ENCODE measurements around the gene TBCA.

GRCh38 chr5:77743181-77743580, 33.0 kb downstream of the TBCA start:
- TF ChIP-seq, protein P1, sequence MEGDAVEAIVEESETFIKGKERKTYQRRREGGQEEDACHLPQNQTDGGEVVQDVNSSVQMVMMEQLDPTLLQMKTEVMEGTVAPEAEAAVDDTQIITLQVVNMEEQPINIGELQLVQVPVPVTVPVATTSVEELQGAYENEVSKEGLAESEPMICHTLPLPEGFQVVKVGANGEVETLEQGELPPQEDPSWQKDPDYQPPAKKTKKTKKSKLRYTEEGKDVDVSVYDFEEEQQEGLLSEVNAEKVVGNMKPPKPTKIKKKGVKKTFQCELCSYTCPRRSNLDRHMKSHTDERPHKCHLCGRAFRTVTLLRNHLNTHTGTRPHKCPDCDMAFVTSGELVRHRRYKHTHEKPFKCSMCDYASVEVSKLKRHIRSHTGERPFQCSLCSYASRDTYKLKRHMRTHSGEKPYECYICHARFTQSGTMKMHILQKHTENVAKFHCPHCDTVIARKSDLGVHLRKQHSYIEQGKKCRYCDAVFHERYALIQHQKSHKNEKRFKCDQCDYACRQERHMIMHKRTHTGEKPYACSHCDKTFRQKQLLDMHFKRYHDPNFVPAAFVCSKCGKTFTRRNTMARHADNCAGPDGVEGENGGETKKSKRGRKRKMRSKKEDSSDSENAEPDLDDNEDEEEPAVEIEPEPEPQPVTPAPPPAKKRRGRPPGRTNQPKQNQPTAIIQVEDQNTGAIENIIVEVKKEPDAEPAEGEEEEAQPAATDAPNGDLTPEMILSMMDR (IDR thresholded peaks at IDR 0.05), result no peak
- no peak for TF ChIP-seq POLR2A (IDR thresholded peaks at IDR 0.05)
